HG02938 (cell line): ENCODE measurements around the gene BRMS1L.

Experiments used
- ATAC-seq: cut with Tn5 transposase; IDR thresholded peaks from one replicate; pipeline ENCODE4 v1.9.1; 2021; ENCODE audit warnings: mild to moderate bottlenecking, moderate library complexity; ENCODE audit not compliant: unreplicated experiment

The BRMS1L gene

DNA sequence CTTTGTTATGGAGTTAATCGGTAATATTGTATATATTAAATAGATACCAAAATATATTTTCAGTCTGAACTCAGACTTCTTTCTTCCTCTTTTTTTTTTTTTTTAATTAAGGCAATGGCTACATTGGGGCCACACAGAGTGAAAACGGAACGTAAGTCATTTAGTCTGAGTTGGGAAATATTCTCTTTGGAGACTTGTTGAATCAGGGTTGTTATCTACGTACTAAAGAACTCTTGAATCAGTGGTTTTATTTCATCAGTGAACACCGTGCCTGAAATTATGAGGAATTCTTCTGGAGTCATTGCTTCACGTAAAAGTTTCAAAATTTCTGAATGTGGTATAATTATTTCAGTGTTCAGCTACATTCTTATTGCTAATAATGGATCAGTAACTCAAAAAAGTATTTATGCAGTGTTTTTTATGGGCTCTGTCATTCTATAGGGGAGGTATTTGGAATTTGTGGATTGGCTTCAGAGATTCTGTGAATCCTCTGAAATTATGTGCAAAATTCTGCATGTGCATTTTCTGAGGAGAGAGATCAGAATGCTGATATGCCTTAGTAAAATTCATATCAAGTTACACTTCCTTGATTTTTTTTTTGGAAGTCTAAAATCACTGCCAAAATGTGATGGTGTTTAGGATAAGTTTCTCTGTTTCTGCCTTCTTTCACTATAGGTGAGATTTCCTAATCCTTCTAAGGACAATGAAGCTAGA lies 39.6 kb downstream of the BRMS1L start:
- ATAC-seq: no peak

GRCh38 chr14:35866595-35867279 lies 40.6 kb downstream of the BRMS1L start:
- no peak for ATAC-seq

DNA sequence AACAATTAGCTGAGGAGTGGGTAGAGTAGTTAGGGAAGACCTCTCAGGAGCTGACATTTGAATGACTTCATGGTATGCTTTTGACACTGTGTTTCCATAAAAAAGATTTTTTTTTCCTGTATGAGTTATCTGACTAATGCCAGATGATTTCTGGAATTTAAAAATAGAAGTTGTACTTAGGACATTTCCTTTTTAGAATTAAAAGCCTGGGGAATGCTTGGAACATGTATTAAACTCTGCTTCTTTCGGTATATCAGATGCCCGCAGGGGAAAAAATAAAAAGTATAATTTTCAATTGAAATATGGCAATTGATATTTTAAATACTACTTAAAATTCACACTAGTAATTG lies 41.1 kb downstream of the BRMS1L start:
- no peak for ATAC-seq

GRCh38 chr14:35875296-35875695 lies 49.2 kb downstream of the BRMS1L start:
- ATAC-seq: no peak

- ATAC-seq: no peak
Observed at GRCh38 chr14:35877276-35877675, 51.1 kb downstream of the BRMS1L start.

DNA sequence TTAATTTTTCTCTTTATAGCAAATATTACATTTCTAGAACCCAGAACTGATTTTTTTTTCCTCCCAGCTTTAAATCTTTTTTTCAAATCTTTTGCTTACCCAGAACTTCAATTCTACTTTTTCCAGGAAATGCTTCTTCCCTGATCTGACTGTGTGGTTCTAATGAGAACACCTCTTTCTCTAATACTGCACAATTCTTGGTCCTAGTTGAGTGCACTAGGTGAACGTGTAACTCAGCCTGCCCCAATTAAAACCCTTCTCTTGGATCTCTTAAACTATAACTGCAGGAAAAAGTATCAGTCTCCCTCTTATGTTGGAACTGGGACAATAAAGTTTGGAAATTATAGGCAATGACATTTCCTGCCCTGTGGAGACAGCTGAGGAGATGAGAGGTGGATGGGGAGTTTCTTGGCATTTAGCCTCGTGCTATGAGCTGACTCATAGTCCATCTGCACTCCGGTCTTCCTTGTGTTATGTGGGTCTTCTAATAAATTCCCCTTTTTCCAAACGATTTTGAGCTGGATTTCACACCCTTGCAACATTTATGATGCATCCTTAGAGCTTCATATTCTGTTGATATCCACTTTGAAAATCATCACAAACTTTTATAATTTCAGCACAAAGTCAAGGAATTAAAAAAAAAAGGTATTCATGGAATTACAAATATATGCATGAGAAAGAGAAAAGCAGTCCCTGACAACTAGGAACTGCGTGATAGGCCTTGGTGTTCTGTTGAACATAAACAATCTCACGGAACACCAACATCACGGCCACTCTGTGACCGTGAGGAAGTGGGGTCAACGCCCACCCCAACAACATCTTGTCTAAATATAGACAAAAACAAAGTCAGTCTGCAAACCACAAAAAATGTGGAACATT lies 52.4 kb downstream of the BRMS1L start:
- no peak for ATAC-seq

DNA sequence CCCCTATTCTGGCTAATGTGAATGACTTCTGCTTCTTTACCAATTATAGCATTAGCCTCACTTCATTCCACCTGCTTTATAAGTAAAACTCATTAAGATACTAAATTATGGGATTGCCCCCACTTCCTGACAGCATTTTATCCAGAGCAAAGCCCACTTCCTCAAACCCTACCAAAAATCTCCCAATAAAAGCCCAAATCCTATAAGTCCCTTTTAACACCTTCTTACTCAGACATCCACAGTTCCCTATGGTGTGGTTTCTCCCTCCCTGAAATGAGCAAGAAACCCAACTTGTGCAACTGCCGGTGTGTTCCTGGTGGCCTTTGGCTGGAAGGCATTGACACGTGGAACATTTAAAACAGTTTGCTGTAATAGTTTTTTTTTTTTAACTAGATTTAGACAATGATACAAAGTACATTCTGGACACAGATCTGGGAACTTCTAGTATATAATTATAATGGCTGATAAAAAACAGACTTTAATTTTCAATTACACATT lies 53.1 kb downstream of the BRMS1L start:
- no peak for ATAC-seq

DNA sequence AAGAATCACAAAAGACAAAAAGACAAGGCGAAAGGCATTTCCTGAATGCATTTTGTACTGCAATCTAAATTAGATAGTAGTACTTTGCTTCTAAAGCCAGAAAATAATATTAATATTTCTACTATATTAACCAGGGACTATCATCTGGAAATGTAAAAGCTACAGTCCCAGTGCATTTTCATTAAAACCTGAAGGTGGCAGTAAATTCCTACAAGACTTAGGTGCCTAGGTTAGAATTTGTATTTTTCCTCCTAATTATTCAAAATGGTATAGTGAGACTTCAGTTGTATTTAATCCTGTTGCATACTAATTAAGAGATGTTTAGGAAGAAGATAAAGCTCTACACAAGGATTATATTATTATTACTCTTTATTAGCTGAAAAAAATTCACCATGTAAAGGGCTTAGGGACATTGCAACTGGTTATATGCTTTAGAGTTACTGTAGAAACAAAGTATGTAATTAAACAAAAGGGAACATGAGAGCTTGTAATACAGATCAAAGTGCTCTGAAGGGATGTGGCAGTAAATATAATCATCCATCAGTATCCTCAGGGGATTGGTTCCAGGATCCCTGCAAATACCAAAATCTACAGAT lies 53.6 kb downstream of the BRMS1L start:
- peak; percentile 68 for ATAC-seq

DNA sequence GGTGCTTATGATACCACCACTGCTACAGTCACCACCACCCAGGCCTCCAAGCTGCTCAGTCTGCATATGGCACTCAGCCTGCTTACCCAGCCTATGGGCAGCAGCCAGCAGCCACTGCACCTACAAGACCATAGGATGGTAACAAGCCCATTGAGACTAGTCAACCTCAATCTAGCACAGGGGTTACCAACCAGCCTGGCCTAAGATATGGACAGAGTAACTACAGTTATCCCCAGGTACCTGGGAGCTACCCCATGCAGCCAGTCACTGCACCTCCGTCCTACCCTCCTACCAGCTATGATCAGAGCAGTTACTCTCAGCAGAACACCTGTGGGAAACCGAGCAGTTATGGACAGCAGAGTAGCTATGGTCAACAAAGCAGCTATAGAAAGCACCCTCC lies 55.1 kb downstream of the BRMS1L start:
- ATAC-seq: no peak

DNA sequence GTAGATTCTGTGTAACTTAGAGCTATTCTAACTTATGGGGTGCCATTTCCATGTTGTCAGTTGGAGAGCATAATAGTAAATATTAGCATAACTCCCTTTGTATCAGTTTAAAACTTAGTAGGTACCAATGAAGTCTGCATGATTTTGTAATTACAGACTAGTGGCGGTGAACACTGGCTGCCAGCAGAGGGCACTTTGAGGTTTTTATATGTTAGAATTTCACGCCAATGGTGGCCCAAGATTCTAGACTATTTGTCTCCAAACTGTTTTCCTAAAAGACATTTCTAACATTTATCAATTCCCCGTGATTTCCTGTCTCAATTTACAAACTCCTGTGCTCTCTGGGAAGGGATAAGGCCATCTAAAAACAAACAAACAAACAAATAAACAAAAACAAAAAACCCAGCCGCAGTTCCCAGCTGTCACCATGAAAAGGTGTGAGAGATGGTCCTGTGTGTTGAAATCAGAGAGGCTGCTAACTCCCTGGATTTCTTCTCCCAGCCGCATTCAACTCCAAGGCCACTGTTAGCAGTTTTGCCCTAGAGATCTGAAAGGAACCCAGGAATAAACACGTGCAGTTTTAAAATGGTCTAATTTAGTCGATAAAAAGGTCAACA lies 57.6 kb downstream of the BRMS1L start:
- ATAC-seq: no peak

DNA sequence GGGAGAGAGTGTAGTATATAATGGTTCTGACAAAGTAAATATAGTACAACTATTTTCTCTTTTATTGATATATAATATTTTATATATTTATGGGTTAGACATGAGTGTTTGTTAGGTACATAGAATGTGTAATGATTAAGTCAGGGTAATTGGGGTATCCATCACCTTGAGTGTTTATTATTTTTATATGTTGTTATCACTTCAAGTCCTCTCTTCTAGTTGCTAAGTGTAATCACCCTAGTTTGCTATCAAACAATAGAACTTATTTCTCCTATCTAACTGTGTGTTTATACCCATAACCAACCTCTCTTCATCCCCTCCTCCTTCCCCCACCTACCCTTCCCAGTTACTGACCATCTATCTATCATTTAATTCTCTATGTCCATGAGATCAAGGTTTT lies 64.2 kb downstream of the BRMS1L start:
- no peak for ATAC-seq

DNA sequence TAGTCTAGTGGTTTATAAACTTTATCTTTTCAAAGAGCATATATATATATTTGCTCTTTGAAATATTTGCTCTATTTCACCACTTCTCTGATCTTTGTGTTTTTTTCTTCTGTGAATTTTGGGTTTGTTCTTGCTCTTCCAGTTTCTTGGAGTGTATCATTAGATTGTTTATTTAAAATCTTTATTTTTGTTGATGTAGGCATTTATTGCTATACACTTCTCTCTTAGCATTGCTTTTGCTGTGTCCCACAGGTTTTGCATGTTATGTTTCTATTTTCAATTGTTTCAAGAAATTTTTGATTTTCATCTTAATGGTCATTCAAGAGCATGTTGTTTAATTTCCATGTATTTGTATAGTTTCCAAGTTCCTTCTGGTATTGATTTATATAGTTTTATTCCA lies 69.1 kb downstream of the BRMS1L start:
- ATAC-seq: no peak

DNA sequence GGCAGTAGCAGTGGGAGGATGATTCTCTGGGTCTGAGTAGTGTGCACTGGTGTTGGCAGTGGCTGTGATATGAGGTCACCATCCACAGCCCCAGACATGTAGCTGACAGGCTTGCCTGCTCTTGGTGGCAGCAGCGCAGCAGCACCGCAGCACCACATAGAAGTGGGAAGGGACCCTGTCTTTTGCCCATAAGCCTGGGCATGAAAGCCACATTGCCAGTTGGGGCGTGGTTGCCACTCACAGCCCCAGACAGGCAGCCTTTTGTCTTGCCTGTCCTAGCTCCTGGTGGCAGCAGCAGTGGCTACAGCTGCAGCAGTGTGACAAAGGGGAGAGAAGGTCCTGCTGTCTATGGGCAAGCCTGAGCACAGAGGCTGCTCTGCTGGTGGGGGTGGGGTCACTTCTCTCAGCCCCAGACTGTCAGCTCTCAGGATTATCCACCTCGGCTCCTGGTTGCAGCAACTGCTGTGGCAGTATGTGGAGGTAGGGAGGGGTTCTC lies 71.5 kb downstream of the BRMS1L start:
- no peak for ATAC-seq

GRCh38 chr14:35898217-35898775 lies 72.2 kb downstream of the BRMS1L start:
- ATAC-seq: no peak

- no peak for ATAC-seq
Observed at GRCh38 chr14:35900741-35901140, 74.6 kb downstream of the BRMS1L start.

GRCh38 chr14:35909665-35910064 lies 83.5 kb downstream of the BRMS1L start:
- ATAC-seq: no peak

- ATAC-seq: no peak
Observed at GRCh38 chr14:35910191-35910590, 84.1 kb downstream of the BRMS1L start.

DNA sequence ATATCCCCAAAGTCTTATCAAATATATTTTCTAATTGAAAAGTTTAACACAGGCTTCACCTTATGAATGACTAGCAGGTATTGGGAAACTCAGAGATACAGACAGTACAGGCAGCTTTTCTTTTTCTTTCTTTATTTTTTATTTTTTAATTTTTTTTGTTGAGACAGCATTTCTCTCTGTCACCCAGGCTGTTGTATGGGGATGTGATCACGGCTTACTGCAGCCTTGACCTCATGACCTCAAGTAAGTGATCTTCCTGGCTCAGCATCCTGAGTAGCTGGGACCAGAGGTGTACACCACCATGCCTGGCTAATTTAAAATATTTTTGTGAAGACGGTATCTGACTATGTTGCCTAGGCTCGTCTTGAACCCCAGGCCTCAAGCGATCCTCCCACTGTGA lies 85.0 kb downstream of the BRMS1L start:
- no peak for ATAC-seq

DNA sequence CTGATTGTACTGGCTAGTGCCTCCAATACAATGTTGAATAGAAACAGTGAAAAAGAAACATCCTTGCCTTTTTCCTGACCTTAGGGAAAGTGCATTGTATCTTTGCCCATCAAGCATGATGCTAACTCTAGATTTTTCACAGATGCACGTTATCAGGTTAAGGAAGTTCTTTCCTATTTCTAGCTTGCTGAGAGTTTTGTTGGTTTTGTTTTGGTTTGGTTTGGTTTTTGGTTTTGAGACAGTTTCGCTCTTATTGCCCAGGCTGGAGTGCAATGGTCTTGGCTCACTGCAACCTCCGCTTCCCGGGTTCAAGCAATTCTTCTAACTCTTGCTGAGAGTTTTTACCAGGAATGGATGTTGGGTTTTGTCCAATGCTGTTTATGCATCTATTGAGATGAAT lies 89.0 kb downstream of the BRMS1L start:
- no peak for ATAC-seq

DNA sequence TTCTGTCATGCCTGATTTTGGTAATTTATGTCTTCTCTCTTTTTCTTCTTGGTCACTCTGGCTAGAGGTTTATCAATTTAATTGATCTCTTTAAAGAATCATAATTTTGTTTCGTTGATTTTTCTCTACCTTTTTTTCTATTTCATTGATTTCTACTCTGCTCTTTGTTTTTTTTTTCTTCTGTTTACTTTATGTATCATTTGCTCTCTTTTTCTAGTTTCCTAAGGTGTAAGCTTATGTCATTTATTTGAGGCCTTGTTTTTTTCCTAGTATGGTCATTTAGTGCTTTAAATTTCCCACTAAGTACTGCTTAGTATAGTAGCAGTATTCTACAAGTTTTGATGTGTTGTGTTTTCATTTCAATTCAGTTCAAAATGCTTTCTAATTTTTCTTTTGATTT lies 89.6 kb downstream of the BRMS1L start:
- ATAC-seq: no peak
